H9 (cell line): ENCODE measurements around the gene CES1. TPM values are rescaled to one million over a fixed set of nuclear protein-coding genes. Genes with fewer than 3 reads are reported as not detected.

Experiments
- total RNA-seq: library from RNA; stranded (reverse); gene quantifications from 2 replicates; pipeline ENCODE4 v1.2.1, GENCODE V29; 2021

Gene CES1
- total RNA-seq, 1 experiment from 2014 or later, result not detected

Other genes with a start within 250 kb of the CES1 start
- gene SLC6A2, start 177.1 kb downstream of the CES1 start, total RNA-seq, result 0.24 TPM in 1 of 2 replicates, not detected in the other
- not detected in 2 replicates for gene CES5A, start 42.3 kb upstream of the CES1 start, total RNA-seq